SK-N-SH (cell line): ENCODE data around the gene NDUFAF8. TPM values are rescaled to one million over a fixed set of nuclear protein-coding genes. Genes with fewer than 3 reads are reported as not detected.

Experiments used
- CTCF ChIA-PET: fragments of 300-600, 350-600 bp; formaldehyde crosslinking; extraction: SDS; loops from one replicate; lab custom pipeline; 2021; lab: Yijun Ruan, JAX
- POLR2A ChIA-PET: fragments of 350-600 bp; sonication (Branson Sonifier 250); formaldehyde crosslinking; extraction: SDS; loops from one replicate; lab custom pipeline; 2020; ENCODE audit warnings: antibody characterized with exemption, inconsistent platforms; lab: Yijun Ruan, JAX
- DNase-seq: peaks from one replicate; pipeline ENCODE4 v3.0.0; 2012
- H2AFZ ChIP-seq: fragments of 200-600 bp; sonication (generic); 2 replicates; pipeline ENCODE4 v1.8.1; 2016; ENCODE audit warnings: antibody characterized with exemption, mild to moderate bottlenecking, low read depth
- H3F3A ChIP-seq: fragments of 200-600 bp; sonication (generic); replicated peaks from 2 replicates; pipeline ENCODE3; 2016; ENCODE audit warnings: antibody characterized with exemption, mild to moderate bottlenecking; ENCODE audit not compliant: insufficient read depth
- H3K27ac ChIP-seq, 2 experiments: fragments of 200-500 bp in 1 of 2; fragments of 200-600 bp in 1 of 2; sonication (Bioruptor generic) in 1 of 2; sonication (generic), shearing (Covaris generic) in 1 of 2; 2 replicates each; pipeline versions ENCODE4 v1.5.1 to v1.6.1; 2014 to 2016; ENCODE audit warnings: low read depth in 2 of 2, inconsistent platforms in 1 of 2, low read length in 1 of 2, mild to moderate bottlenecking in 1 of 2, mixed read lengths in 1 of 2
- H3K27me3 ChIP-seq: fragments of 200-600 bp; sonication (generic), shearing (Covaris generic); 2 replicates; pipeline ENCODE4 v1.6.1; 2016; ENCODE audit warnings: mixed run types; ENCODE audit not compliant: insufficient read depth
- H3K36me3 ChIP-seq, 2 experiments: fragments of 200-500 bp in 1 of 2; fragments of 200-600 bp in 1 of 2; sonication (Bioruptor generic) in 1 of 2; sonication (generic) in 1 of 2; replicated peaks in 1 of 2; 2 replicates each; pipeline versions ENCODE3 to v1.5.1; 2014 to 2016; ENCODE audit warnings: low read length in 1 of 2, mild to moderate bottlenecking in 1 of 2; ENCODE audit not compliant: insufficient read depth in 2 of 2, control insufficient read depth in 1 of 2
- H3K4me1 ChIP-seq, 2 experiments: fragments of 200-500 bp in 1 of 2; fragments of 200-600 bp in 1 of 2; sonication (Bioruptor generic) in 1 of 2; sonication (generic), shearing (Covaris generic) in 1 of 2; 2 replicates each; pipeline versions ENCODE4 v1.5.1 to v1.6.1; 2014 to 2016; ENCODE audit warnings: low read depth in 1 of 2, low read length in 1 of 2, mixed run types in 1 of 2; ENCODE audit not compliant: insufficient read depth in 2 of 2, control insufficient read depth in 1 of 2
- H3K4me2 ChIP-seq: fragments of 200-600 bp; sonication (generic), shearing (Covaris generic); 2 replicates; pipeline ENCODE4 v1.6.1; 2017; ENCODE audit warnings: mixed run types
- H3K4me3 ChIP-seq, 2 experiments: fragments of 200-500 bp in 1 of 2; fragments of 200-600 bp in 1 of 2; sonication (Bioruptor generic) in 1 of 2; sonication (generic), shearing (Covaris generic) in 1 of 2; 2 replicates each; pipeline versions ENCODE4 v1.5.1 to v1.8.1; 2014 to 2016; ENCODE audit warnings: low read depth in 2 of 2, inconsistent platforms in 1 of 2, low read length in 1 of 2, mild to moderate bottlenecking in 1 of 2, mixed read lengths in 1 of 2, moderate library complexity in 1 of 2
- H3K79me2 ChIP-seq: fragments of 200-600 bp; sonication (generic); 2 replicates; pipeline ENCODE4 v1.8.1; 2017; ENCODE audit warnings: mild to moderate bottlenecking; ENCODE audit not compliant: insufficient read depth
- H3K9ac ChIP-seq: fragments of 200-600 bp; sonication (generic); 2 replicates; pipeline ENCODE4 v1.6.1; 2017; ENCODE audit warnings: mixed run types
- H3K9me2 ChIP-seq: fragments of 200-600 bp; sonication (generic); 2 replicates; pipeline ENCODE4 v1.6.1; 2017; ENCODE audit warnings: mixed run types
- H3K9me3 ChIP-seq: fragments of 200-600 bp; sonication (generic); 2 replicates; pipeline ENCODE4 v1.6.1; 2017; ENCODE audit warnings: mixed run types, mild to moderate bottlenecking, moderate library complexity
- H4K20me1 ChIP-seq: fragments of 200-600 bp; sonication (generic); 2 replicates; pipeline ENCODE4 v1.6.1; 2017; ENCODE audit warnings: mild to moderate bottlenecking, mixed run types; ENCODE audit not compliant: insufficient read depth
- CHD2 ChIP-seq: fragments of 150-350 bp; IDR thresholded peaks from 2 replicates; pipeline ENCODE4 v1.6.1; 2018; ENCODE audit warnings: low read length; ENCODE audit not compliant: partially characterized antibody
- ELF1 ChIP-seq: IDR thresholded peaks from 2 replicates; pipeline ENCODE4 v1.4.0; 2012
- EZH2phosphoT487 ChIP-seq: fragments of 200-600 bp; sonication (generic); IDR thresholded peaks from 2 replicates; pipeline ENCODE4 v1.6.1; 2017; ENCODE audit warnings: low read depth, mixed run types, mild to moderate bottlenecking, antibody characterized with exemption, moderate library complexity, borderline replicate concordance
- FOSL2 ChIP-seq: IDR thresholded peaks from 2 replicates; pipeline ENCODE4 v1.4.0; 2012; ENCODE audit warnings: low read depth, mild to moderate bottlenecking, moderate library complexity, borderline replicate concordance
- FOXJ3 ChIP-seq: sonication (generic); formaldehyde crosslinking; IDR thresholded peaks from 2 replicates; pipeline ENCODE4 v1.5.1; 2020; ENCODE audit warnings: mild to moderate bottlenecking, missing genetic modification reagents
- FOXM1 ChIP-seq: IDR thresholded peaks from 2 replicates; pipeline ENCODE4 v1.4.0; 2012; ENCODE audit warnings: low read depth, mild to moderate bottlenecking
- GABPA ChIP-seq: IDR thresholded peaks from 2 replicates; pipeline ENCODE4 v1.4.0; 2012; ENCODE audit warnings: low read depth, mild to moderate bottlenecking
- MEF2A ChIP-seq: IDR thresholded peaks from 2 replicates; pipeline ENCODE4 v1.4.0; 2012; ENCODE audit warnings: low read depth, borderline replicate concordance
- NFIC ChIP-seq: IDR thresholded peaks from 2 replicates; pipeline ENCODE4 v1.4.0; 2012; ENCODE audit warnings: borderline replicate concordance
- RAD21 ChIP-seq: IDR thresholded peaks from 2 replicates; pipeline ENCODE4 v1.6.1; 2012; ENCODE audit warnings: mild to moderate bottlenecking, low read length
- SMC3 ChIP-seq: IDR thresholded peaks from 2 replicates; pipeline ENCODE4 v1.6.1; 2012; ENCODE audit warnings: low read depth, low read length, improper control_type of control experiment
- YY1 ChIP-seq: IDR thresholded peaks from 2 replicates; pipeline ENCODE4 v1.4.0; 2012; ENCODE audit warnings: low read depth, mild to moderate bottlenecking
- WGBS: methylation state at CpG from one replicate; pipeline ENCODE4 v1.1.6; 2017; ENCODE audit warnings: low lambda C conversion rate; 5-methylcytosine and 5-hydroxymethylcytosine counted together
- polyA plus RNA-seq, 3 experiments: library from polyadenylated mRNA; depleted of rRNA; stranded (reverse); fragments of >200 nt; gene quantifications; 2 replicates each; pipeline ENCODE4 v1.2.3, GENCODE V29; 2012
- TF ChIP-seq, protein P1 (sequence below): fragments of 150-350 bp; IDR thresholded peaks from 2 replicates; pipeline ENCODE4 v1.6.1; 2017; ENCODE audit warnings: antibody characterized with exemption, low read length, low read depth, borderline replicate concordance
- TF ChIP-seq, protein P2 (sequence below): IDR thresholded peaks from 2 replicates; pipeline ENCODE4 v1.4.0; 2012; ENCODE audit warnings: low read depth, borderline replicate concordance
- TF ChIP-seq, protein P3 (sequence below): IDR thresholded peaks from 2 replicates; pipeline ENCODE4 v1.4.0; 2012; ENCODE audit warnings: low read depth, borderline replicate concordance
- TF ChIP-seq, protein P4 (sequence below): IDR thresholded peaks from 2 replicates; pipeline ENCODE4 v1.4.0; 2012; ENCODE audit warnings: low read depth
- TF ChIP-seq, protein P5 (sequence below): fragments of 150-350 bp; IDR thresholded peaks from 2 replicates; pipeline ENCODE4 v1.6.1; 2016; ENCODE audit warnings: mild to moderate bottlenecking, low read depth, low read length

NDUFAF8 gene
- polyA plus RNA-seq, 1 of the 3 experiments (the other 2 are of a cell fraction) = 229 TPM

DNA sequence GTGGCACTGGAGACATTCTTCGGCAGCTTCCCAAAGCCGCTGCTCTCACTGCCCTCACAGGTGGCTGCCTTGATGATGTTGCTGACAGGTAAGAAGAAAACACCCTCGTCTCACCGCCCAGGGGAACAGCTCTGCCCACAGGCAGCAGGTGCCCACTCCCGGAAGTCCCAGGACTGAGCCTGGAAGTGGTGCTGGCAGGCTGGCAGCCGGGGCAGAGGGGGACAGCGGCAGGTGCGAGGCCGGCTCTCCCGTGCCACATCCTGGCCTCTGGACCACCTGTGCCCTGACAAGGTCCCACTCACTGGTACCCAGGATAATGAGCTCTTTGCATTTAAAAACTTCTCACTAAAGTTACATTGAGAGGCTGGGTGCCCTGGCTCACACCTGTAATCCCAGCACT is 36.8 kb upstream of the NDUFAF8 start:
- Histone ChIP-seq H3K79me2 (no peaks in the 10 kb centered on the region), H3K4me2 (no peak overlapping the region), H4K20me1 (no peaks in the 10 kb centered on the region; the same call in 1 of the 2 replicates), H3K9ac (no peak overlapping the region), H3K27me3 (no peaks in the 10 kb centered on the region), H3K9me3 (no peaks in the 10 kb centered on the region), H3K4me1 (peaks cover 0 to 3% of the 10 kb centered on the region in 2 experiments; a peak in 1 of 4 replicates), H2AFZ (no peak overlapping the region), H3K9me2 (no peaks in the 10 kb centered on the region), H3F3A (no peaks in the 10 kb centered on the region), H3K27ac (no peak overlapping the region), H3K4me3 (no peak overlapping the region), H3K36me3 (peaks cover 5 to 24% of the 10 kb centered on the region in 2 experiments)
- ChIA-PET CTCF (interaction anchor here (1.9 to 14.7 kb wide), 2 partner anchors 16 to 60 kb away, joined by 5 to 147 read pairs; no protein-coding TSS in a partner anchor), POLR2A (no interaction called here)
- 95% methylated on average over 6 of the region's 10 CpGs for WGBS
- no peak for DNase-seq
- TF ChIP-seq SMC3 (no peak), RAD21 (no peak), MEF2A (no peak), GABPA (no peak), FOXM1 (no peak)
- TF ChIP-seq, protein P1, sequence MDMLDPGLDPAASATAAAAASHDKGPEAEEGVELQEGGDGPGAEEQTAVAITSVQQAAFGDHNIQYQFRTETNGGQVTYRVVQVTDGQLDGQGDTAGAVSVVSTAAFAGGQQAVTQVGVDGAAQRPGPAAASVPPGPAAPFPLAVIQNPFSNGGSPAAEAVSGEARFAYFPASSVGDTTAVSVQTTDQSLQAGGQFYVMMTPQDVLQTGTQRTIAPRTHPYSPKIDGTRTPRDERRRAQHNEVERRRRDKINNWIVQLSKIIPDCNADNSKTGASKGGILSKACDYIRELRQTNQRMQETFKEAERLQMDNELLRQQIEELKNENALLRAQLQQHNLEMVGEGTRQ = no peak
- TF ChIP-seq, protein P2, sequence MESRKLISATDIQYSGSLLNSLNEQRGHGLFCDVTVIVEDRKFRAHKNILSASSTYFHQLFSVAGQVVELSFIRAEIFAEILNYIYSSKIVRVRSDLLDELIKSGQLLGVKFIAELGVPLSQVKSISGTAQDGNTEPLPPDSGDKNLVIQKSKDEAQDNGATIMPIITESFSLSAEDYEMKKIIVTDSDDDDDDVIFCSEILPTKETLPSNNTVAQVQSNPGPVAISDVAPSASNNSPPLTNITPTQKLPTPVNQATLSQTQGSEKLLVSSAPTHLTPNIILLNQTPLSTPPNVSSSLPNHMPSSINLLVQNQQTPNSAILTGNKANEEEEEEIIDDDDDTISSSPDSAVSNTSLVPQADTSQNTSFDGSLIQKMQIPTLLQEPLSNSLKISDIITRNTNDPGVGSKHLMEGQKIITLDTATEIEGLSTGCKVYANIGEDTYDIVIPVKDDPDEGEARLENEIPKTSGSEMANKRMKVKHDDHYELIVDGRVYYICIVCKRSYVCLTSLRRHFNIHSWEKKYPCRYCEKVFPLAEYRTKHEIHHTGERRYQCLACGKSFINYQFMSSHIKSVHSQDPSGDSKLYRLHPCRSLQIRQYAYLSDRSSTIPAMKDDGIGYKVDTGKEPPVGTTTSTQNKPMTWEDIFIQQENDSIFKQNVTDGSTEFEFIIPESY = no peak
- TF ChIP-seq, protein P3, sequence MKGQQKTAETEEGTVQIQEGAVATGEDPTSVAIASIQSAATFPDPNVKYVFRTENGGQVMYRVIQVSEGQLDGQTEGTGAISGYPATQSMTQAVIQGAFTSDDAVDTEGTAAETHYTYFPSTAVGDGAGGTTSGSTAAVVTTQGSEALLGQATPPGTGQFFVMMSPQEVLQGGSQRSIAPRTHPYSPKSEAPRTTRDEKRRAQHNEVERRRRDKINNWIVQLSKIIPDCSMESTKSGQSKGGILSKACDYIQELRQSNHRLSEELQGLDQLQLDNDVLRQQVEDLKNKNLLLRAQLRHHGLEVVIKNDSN = no peak
- TF ChIP-seq, protein P4, sequence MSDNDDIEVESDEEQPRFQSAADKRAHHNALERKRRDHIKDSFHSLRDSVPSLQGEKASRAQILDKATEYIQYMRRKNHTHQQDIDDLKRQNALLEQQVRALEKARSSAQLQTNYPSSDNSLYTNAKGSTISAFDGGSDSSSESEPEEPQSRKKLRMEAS = no peak

DNA sequence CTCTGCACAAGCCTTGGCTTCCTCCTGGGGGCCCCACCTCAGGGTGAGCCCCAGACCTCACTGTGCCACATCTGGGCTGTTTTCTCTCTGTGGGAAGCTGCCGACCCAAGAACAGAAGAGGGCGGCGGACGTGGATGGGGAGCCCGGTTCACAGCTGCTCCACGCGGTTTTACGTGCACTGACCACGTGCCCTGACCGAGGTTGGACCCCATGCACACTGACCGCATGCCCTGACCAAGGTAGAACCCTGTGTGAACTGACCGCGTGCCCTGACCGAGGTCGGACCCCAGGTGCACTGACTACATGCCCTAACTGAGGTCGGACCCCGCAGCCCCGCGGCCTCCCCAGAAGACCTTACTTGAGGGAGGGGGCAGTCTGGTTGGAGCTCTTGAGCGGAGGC is 36.0 kb upstream of the NDUFAF8 start:
- Histone ChIP-seq H3K27ac (no peak overlapping the region), H3K79me2 (no peaks in the 10 kb centered on the region), H3K4me1 (peaks cover 0 to 3% of the 10 kb centered on the region in 2 experiments; a peak in 1 of 4 replicates), H3K9me3 (no peaks in the 10 kb centered on the region), H3K36me3 (peaks cover 5 to 18% of the 10 kb centered on the region in 2 experiments), H3K9me2 (no peaks in the 10 kb centered on the region), H3K4me2 (no peak overlapping the region), H3F3A (no peaks in the 10 kb centered on the region), H3K27me3 (no peaks in the 10 kb centered on the region), H3K4me3 (no peak overlapping the region), H3K9ac (no peak overlapping the region), H4K20me1 (no peaks in the 10 kb centered on the region; the same call in 1 of the 2 replicates), H2AFZ (no peak overlapping the region)
- no peak for DNase-seq
- no peak for TF ChIP-seq YY1
- TF ChIP-seq ELF1 = no peak
- no peak for TF ChIP-seq RAD21
- no peak for TF ChIP-seq NFIC
- TF ChIP-seq, protein P4 = no peak
- no peak for TF ChIP-seq CHD2
- TF ChIP-seq, protein P2 = no peak
- TF ChIP-seq FOSL2 = no peak
- TF ChIP-seq, protein P5, sequence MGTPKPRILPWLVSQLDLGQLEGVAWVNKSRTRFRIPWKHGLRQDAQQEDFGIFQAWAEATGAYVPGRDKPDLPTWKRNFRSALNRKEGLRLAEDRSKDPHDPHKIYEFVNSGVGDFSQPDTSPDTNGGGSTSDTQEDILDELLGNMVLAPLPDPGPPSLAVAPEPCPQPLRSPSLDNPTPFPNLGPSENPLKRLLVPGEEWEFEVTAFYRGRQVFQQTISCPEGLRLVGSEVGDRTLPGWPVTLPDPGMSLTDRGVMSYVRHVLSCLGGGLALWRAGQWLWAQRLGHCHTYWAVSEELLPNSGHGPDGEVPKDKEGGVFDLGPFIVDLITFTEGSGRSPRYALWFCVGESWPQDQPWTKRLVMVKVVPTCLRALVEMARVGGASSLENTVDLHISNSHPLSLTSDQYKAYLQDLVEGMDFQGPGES = no peak
- TF ChIP-seq EZH2phosphoT487 = no peak
- no peak for TF ChIP-seq FOXJ3
- CTCF ChIA-PET = interaction anchor here (1.9 to 14.7 kb wide), 2 partner anchors 17 to 61 kb away, joined by 5 to 147 read pairs; no protein-coding TSS in a partner anchor
- WGBS = 92% methylated on average over 17 of the region's 20 CpGs
- POLR2A ChIA-PET = no interaction called here
